Adrenal gland (tissue), 5 donors: ENCODE measurements around the gene SMIM31.

ENCODE experiments used
- CTCF ChIP-seq, 6 experiments: fragments of 450-650 bp in 4 of 6; fragments of 200-600 bp in 2 of 6; sonication (generic) in 1 of 6; IDR thresholded peaks; 1 replicate in 5 of 6; 2 replicates in 1 of 6; pipeline versions ENCODE4 v1.5.1 to v1.8.0; 2016 to 2021; ENCODE audit warnings: antibody characterized with exemption in 6 of 6, mild to moderate bottlenecking in 2 of 6, moderate library complexity in 1 of 6
- POLR2A ChIP-seq, 2 donors: fragments of 450-650 bp; IDR thresholded peaks; one replicate each; pipeline ENCODE4 v1.6.1; 2017; ENCODE audit warnings: antibody characterized with exemption in 2 of 2, mild to moderate bottlenecking in 2 of 2, moderate library complexity in 1 of 2
- donor health status: DM: no; HTN: no; CAD: no.

- TF ChIP-seq CTCF (IDR thresholded peaks at IDR 0.05) = no peak
- no peak for TF ChIP-seq POLR2A (IDR thresholded peaks at IDR 0.05)
These were observed 18.1 kb downstream of the SMIM31 start for GRCh38 chr4:164772076-164772475.
